Measurements from ENCODE around the gene RETREG1. TPM values are rescaled to one million over a fixed set of nuclear protein-coding genes. Genes with fewer than 3 reads are reported as not detected.
"Not testable (repeated sequence)": the region's sequence is repeated elsewhere in the genome, so short reads cannot be mapped to it uniquely, and the experiment has no call there.

RETREG1 gene
- total and polyA plus RNA-seq, 2 experiments from 2014 or later, result 23.8 to 24.0 TPM

DNA sequence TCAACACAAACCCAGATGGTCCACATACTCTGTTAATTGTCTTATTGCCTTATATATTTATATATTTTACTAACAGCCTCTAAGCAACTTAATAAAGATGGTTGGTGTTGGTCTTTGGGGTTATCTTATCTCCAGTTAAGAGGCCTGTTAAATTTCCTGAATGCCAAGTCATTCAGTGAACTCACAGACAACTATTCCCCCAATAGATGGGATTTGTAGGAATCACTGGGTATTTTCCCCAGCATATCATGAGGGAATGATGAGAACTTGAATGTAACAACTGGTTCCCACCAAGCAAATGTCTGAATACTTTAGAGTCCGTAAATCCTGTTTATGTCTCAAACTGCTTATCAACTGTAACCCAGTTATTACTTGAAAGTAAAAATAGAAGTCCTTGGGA lies 42.7 kb upstream of the RETREG1 start:
- no peak overlapping the region for H2AFZ ChIP-seq
- no peaks in the 10 kb centered on the region for H3K9me3 ChIP-seq (ENCODE audit: low read depth)
- H3K4me2 ChIP-seq, result no peak overlapping the region
- no peak overlapping the region for H3K4me3 ChIP-seq
- no peaks in the 10 kb centered on the region for H4K20me1 ChIP-seq (ENCODE audit: insufficient read depth, poor library complexity, severe bottlenecking)
- H3K79me2 ChIP-seq, result no peaks in the 10 kb centered on the region
- no peaks in the 10 kb centered on the region for H3K36me3 ChIP-seq (replicated peaks; ENCODE audit: insufficient read depth, low read depth)
- no peaks in the 10 kb centered on the region for H3K4me1 ChIP-seq (ENCODE audit: insufficient read depth)
- no peak for DNase-seq (ENCODE audit: low spot score)
- TF ChIP-seq EZH2phosphoT487 (IDR thresholded peaks at IDR 0.05; ENCODE audit: low read depth, severe bottlenecking, unreplicated experiment), result no peak
- TF ChIP-seq, protein P1, sequence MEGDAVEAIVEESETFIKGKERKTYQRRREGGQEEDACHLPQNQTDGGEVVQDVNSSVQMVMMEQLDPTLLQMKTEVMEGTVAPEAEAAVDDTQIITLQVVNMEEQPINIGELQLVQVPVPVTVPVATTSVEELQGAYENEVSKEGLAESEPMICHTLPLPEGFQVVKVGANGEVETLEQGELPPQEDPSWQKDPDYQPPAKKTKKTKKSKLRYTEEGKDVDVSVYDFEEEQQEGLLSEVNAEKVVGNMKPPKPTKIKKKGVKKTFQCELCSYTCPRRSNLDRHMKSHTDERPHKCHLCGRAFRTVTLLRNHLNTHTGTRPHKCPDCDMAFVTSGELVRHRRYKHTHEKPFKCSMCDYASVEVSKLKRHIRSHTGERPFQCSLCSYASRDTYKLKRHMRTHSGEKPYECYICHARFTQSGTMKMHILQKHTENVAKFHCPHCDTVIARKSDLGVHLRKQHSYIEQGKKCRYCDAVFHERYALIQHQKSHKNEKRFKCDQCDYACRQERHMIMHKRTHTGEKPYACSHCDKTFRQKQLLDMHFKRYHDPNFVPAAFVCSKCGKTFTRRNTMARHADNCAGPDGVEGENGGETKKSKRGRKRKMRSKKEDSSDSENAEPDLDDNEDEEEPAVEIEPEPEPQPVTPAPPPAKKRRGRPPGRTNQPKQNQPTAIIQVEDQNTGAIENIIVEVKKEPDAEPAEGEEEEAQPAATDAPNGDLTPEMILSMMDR (IDR thresholded peaks at IDR 0.05; ENCODE audit: poor library complexity), result no peak
- no peak for TF ChIP-seq EZH2 (IDR thresholded peaks at IDR 0.05; ENCODE audit: borderline replicate concordance)
- H3K27ac ChIP-seq, result no peak overlapping the region
- 52% methylated on average over 1 of the region's 1 CpG for WGBS (ENCODE audit: low lambda C conversion rate, missing lambda C conversion rate)
- H3K27me3 ChIP-seq, result no peaks in the 10 kb centered on the region
- no peaks in the 10 kb centered on the region for H3K9me2 ChIP-seq (replicated peaks; ENCODE audit: insufficient read depth)

DNA sequence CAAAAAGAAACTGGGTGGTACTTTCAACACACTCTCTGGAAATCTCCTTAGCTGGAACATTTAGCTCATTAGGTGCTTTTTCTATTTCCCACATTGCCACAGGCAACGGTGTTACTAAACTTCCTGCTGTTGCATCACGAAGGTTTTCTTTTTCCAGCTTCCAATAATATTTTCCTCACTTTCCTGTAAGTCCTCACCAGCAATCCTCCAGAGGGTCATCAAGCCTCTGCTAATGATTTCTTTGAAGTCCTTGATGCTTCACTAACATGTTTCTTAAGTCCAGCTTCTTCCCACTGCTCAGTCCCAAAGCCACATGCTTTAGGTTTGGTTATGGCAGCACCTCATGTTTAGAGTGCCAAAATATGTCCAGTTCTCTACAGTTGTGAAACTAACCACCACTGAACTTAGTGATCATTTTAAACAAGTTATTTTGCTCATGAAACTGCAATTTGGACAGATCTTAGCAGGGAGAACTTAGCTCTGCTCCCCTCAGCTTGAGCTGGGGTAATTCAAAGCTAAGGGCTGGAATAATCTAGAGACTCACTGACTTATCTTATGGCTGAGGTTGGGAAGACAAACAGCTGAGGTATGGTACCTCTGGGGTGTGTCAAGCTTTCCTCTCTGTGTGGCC lies 39.9 kb upstream of the RETREG1 start:
- no peaks in the 10 kb centered on the region for H3K9me3 ChIP-seq (ENCODE audit: low read depth)
- H4K20me1 ChIP-seq (ENCODE audit: insufficient read depth, poor library complexity, severe bottlenecking), result no peaks in the 10 kb centered on the region
- DNase-seq (ENCODE audit: low spot score), result no peak
- no peaks in the 10 kb centered on the region for H3K36me3 ChIP-seq (replicated peaks; ENCODE audit: insufficient read depth, low read depth)
- no peak overlapping the region for H3K4me2 ChIP-seq
- H2AFZ ChIP-seq, result no peak overlapping the region
- H3K79me2 ChIP-seq, result no peaks in the 10 kb centered on the region
- 75% methylated on average over 2 of the region's 2 CpGs for WGBS (ENCODE audit: low lambda C conversion rate, missing lambda C conversion rate)
- H3K4me1 ChIP-seq (ENCODE audit: insufficient read depth), result no peaks in the 10 kb centered on the region
- H3K27me3 ChIP-seq, result no peaks in the 10 kb centered on the region
- H3K27ac ChIP-seq, result no peak overlapping the region
- no peaks in the 10 kb centered on the region for H3K9me2 ChIP-seq (replicated peaks; ENCODE audit: insufficient read depth)
- TF ChIP-seq, protein P1 (IDR thresholded peaks at IDR 0.05; ENCODE audit: poor library complexity), result no peak
- TF ChIP-seq EZH2phosphoT487 (IDR thresholded peaks at IDR 0.05; ENCODE audit: low read depth, severe bottlenecking, unreplicated experiment) (no peak), EZH2 (IDR thresholded peaks at IDR 0.05; ENCODE audit: borderline replicate concordance) (no peak)
- no peak overlapping the region for H3K4me3 ChIP-seq

DNA sequence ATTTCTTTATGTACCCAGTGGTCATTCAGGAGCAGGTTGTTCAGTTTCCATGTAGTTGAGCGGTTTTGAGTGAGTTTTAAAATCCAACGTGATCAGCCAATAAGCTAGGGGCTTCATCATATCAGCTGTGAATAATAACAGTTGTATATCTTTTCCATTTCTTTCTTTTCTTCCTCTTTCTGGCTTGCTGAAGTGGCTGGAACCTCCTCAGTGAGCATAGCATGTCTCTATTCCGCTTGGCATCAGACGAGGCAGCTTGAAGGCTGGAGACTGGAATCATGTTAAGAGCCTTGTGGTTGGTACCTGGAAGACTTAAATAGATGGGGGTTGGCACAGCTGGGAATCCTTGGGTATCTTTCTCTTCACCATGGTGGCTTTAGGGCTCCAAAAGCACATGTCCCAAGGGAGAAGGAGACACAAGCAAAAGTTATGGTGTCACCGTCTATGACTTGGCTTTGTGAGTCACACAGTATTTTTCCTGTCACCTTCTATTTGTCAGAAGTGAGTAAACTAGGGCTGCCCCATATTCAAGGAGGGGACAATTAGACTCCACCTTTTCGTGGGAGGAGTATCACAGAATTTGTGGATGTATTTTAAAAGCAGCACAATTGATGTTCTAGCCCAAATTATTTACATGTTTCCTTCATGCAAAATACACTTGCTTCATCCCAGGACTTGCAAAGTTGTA lies 38.0 kb upstream of the RETREG1 start:
- WGBS (ENCODE audit: low lambda C conversion rate, missing lambda C conversion rate), result 62% methylated on average over 6 of the region's 6 CpGs
- Histone ChIP-seq H3K4me1 (ENCODE audit: insufficient read depth) (no peaks in the 10 kb centered on the region), H3K4me2 (no peak overlapping the region), H4K20me1 (ENCODE audit: insufficient read depth, poor library complexity, severe bottlenecking) (no peaks in the 10 kb centered on the region), H2AFZ (no peak overlapping the region), H3K4me3 (no peak overlapping the region), H3K9me2 (replicated peaks; ENCODE audit: insufficient read depth) (no peaks in the 10 kb centered on the region), H3K79me2 (no peaks in the 10 kb centered on the region), H3K9me3 (ENCODE audit: low read depth) (no peaks in the 10 kb centered on the region), H3K27ac (no peak overlapping the region), H3K36me3 (replicated peaks; ENCODE audit: insufficient read depth, low read depth) (no peaks in the 10 kb centered on the region), H3K27me3 (no peaks in the 10 kb centered on the region)
- TF ChIP-seq EZH2phosphoT487 (IDR thresholded peaks at IDR 0.05; ENCODE audit: low read depth, severe bottlenecking, unreplicated experiment) (no peak), EZH2 (IDR thresholded peaks at IDR 0.05; ENCODE audit: borderline replicate concordance) (no peak)
- TF ChIP-seq, protein P1 (IDR thresholded peaks at IDR 0.05; ENCODE audit: poor library complexity), result no peak
- no peak for DNase-seq (ENCODE audit: low spot score)

DNA sequence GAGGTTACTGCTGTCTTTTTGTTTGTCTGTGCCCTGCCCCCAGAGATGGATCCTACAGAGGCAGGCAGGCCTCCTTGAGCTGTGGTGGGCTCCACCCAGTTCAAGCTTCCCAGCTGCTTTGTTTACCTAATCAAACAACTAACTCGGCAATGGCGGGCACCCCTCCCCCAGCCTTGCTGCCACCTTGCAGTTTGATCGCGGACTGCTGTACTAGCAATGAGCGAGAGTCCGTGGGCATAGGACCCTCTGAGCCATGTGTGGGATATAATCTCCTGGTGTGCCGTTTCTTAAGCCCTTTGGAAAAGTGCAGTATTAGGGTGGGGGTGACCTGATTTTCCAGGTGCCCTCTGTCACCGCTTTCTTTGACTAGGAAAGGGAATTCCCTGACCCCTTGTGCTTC lies 31.9 kb upstream of the RETREG1 start:
- not testable (repeated sequence) for H3K4me1 ChIP-seq (ENCODE audit: insufficient read depth); H3K9me2 ChIP-seq (replicated peaks; ENCODE audit: insufficient read depth); H4K20me1 ChIP-seq (ENCODE audit: insufficient read depth, poor library complexity, severe bottlenecking); DNase-seq (ENCODE audit: low spot score); H2AFZ ChIP-seq; H3K4me3 ChIP-seq; H3K27me3 ChIP-seq; H3K36me3 ChIP-seq (replicated peaks; ENCODE audit: insufficient read depth, low read depth); H3K27ac ChIP-seq; H3K9me3 ChIP-seq (ENCODE audit: low read depth); H3K79me2 ChIP-seq; H3K4me2 ChIP-seq
- 90% methylated on average over 7 of the region's 8 CpGs for WGBS (ENCODE audit: low lambda C conversion rate, missing lambda C conversion rate)
